Hepatocyte (in vitro differentiated cells): Measurements from ENCODE around the gene ACSM2A. TPM values are rescaled to one million over a fixed set of nuclear protein-coding genes. Genes with fewer than 3 reads are reported as not detected.

ENCODE experiments used
- DNase-seq: peaks from one replicate; pipeline ENCODE4 v3.0.0-alpha.2; 2016; ENCODE audit warnings: low spot score
- H2AFZ ChIP-seq: fragments of 200-600 bp; sonication (generic); 2 replicates; pipeline ENCODE4 v1.6.0; 2016; ENCODE audit warnings: antibody characterized with exemption, mild to moderate bottlenecking
- H3K27ac ChIP-seq: fragments of 200-600 bp; sonication (generic); 2 replicates; pipeline ENCODE4 v1.5.1; 2016; ENCODE audit warnings: mild to moderate bottlenecking
- H3K27me3 ChIP-seq: fragments of 200-600 bp; sonication (generic); 2 replicates; pipeline ENCODE4 v1.6.1; 2016
- H3K36me3 ChIP-seq: fragments of 200-600 bp; sonication (generic); replicated peaks from 2 replicates; pipeline ENCODE4 v1.5.1; 2016; ENCODE audit warnings: low read depth; ENCODE audit not compliant: insufficient read depth
- H3K4me1 ChIP-seq: fragments of 200-600 bp; sonication (generic); 2 replicates; pipeline ENCODE4 v1.5.1; 2016; ENCODE audit warnings: mild to moderate bottlenecking, moderate library complexity; ENCODE audit not compliant: insufficient read depth
- H3K4me2 ChIP-seq: fragments of 200-600 bp; sonication (generic); 2 replicates; pipeline ENCODE4 v1.6.0; 2016
- H3K4me3 ChIP-seq: fragments of 200-600 bp; sonication (generic); 2 replicates; pipeline ENCODE4 v1.5.1; 2016; ENCODE audit warnings: mild to moderate bottlenecking
- H3K79me2 ChIP-seq: fragments of 200-600 bp; sonication (generic); 2 replicates; pipeline ENCODE4 v1.6.0; 2017; ENCODE audit warnings: mild to moderate bottlenecking
- H3K9me2 ChIP-seq: fragments of 200-600 bp; sonication (generic); replicated peaks from 2 replicates; pipeline ENCODE4 v1.6.0; 2017; ENCODE audit warnings: mild to moderate bottlenecking; ENCODE audit not compliant: insufficient read depth
- H3K9me3 ChIP-seq: fragments of 200-600 bp; sonication (generic); 2 replicates; pipeline ENCODE4 v1.5.1; 2016; ENCODE audit warnings: low read depth, mild to moderate bottlenecking
- H4K20me1 ChIP-seq: fragments of 200-600 bp; sonication (generic); 2 replicates; pipeline ENCODE4 v1.6.0; 2016; ENCODE audit warnings: mild to moderate bottlenecking; ENCODE audit not compliant: insufficient read depth, poor library complexity, severe bottlenecking
- EZH2 ChIP-seq: fragments of 200-600 bp; sonication (generic); IDR thresholded peaks from 2 replicates; pipeline ENCODE4 v1.6.1; 2016; ENCODE audit warnings: antibody characterized with exemption, mild to moderate bottlenecking, borderline replicate concordance
- EZH2phosphoT487 ChIP-seq: fragments of 200-600 bp; sonication (generic); IDR thresholded peaks from one replicate; pipeline ENCODE4 v1.6.1; 2018; ENCODE audit warnings: antibody characterized with exemption, mild to moderate bottlenecking, low read depth, moderate library complexity; ENCODE audit not compliant: unreplicated experiment, severe bottlenecking
- WGBS: methylation state at CpG from one replicate; pipeline ENCODE4 v1.1.6; 2016; ENCODE audit warnings: low lambda C conversion rate; ENCODE audit errors: missing lambda C conversion rate; 5-methylcytosine and 5-hydroxymethylcytosine counted together
- polyA plus RNA-seq: library from polyadenylated mRNA; unstranded; fragments of >200 nt; fragmentation: Nextera tagmentation; extraction: Ambion mirVana; gene quantifications from 2 replicates; pipeline ENCODE4 v1.2.1, GENCODE V29; 2016
- total RNA-seq: library from RNA; depleted of rRNA; stranded (reverse); fragments of >200 nt; gene quantifications from 2 replicates; pipeline ENCODE4 v1.2.3, GENCODE V29; 2014
- TF ChIP-seq, protein P1 (sequence below): fragments of 200-600 bp; sonication (generic); IDR thresholded peaks from 2 replicates; pipeline ENCODE4 v1.5.1; 2016; ENCODE audit warnings: antibody characterized with exemption, mild to moderate bottlenecking; ENCODE audit not compliant: poor library complexity

Gene ACSM2A
- total and polyA plus RNA-seq, 2 experiments from 2014 or later, result 27.6 to 33.5 TPM

DNA sequence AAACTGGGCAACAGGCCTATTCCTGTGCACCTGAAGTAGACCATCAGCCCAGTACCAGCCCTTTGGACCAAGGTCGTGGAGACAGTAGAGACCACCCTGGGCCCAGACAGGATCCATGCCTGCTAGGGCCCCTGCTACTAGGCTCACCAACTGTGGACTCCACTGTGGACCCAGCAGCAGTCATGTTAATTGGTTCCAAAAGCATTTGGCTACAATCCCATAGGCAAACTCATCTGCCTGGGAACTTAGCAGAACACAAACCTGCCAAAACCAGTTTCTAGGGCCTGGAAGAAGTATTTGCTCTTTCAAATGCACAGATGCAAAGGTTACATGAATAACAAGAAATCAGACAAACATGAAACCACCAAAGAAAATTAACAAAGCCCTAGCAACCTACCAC, 53.1 kb downstream of the ACSM2A start:
- no peak overlapping the region for H3K4me2 ChIP-seq
- no peaks in the 10 kb centered on the region for H3K79me2 ChIP-seq
- no peaks in the 10 kb centered on the region for H3K9me2 ChIP-seq
- TF ChIP-seq EZH2 (no peak), EZH2phosphoT487 (no peak)
- TF ChIP-seq, protein P1, sequence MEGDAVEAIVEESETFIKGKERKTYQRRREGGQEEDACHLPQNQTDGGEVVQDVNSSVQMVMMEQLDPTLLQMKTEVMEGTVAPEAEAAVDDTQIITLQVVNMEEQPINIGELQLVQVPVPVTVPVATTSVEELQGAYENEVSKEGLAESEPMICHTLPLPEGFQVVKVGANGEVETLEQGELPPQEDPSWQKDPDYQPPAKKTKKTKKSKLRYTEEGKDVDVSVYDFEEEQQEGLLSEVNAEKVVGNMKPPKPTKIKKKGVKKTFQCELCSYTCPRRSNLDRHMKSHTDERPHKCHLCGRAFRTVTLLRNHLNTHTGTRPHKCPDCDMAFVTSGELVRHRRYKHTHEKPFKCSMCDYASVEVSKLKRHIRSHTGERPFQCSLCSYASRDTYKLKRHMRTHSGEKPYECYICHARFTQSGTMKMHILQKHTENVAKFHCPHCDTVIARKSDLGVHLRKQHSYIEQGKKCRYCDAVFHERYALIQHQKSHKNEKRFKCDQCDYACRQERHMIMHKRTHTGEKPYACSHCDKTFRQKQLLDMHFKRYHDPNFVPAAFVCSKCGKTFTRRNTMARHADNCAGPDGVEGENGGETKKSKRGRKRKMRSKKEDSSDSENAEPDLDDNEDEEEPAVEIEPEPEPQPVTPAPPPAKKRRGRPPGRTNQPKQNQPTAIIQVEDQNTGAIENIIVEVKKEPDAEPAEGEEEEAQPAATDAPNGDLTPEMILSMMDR, result no peak
- no peak overlapping the region for H2AFZ ChIP-seq
- H3K9me3 ChIP-seq, result peaks cover 7% of the 10 kb centered on the region
- no peaks in the 10 kb centered on the region for H3K36me3 ChIP-seq
- no peak overlapping the region for H3K4me3 ChIP-seq
- no peak overlapping the region for H3K27ac ChIP-seq
- no peaks in the 10 kb centered on the region for H4K20me1 ChIP-seq
- no peak for DNase-seq
- no peaks in the 10 kb centered on the region for H3K4me1 ChIP-seq
- 69% methylated on average over 1 of the region's 1 CpG for WGBS
- H3K27me3 ChIP-seq, result no peaks in the 10 kb centered on the region

GRCh38 chr16:20507280-20507679, 56.0 kb downstream of the ACSM2A start:
- Histone ChIP-seq H3K4me1 (no peaks in the 10 kb centered on the region), H3K4me2 (no peak overlapping the region), H3K79me2 (no peaks in the 10 kb centered on the region), H2AFZ (no peak overlapping the region), H3K9me3 (peaks cover 7% of the 10 kb centered on the region), H3K9me2 (no peaks in the 10 kb centered on the region), H3K4me3 (no peak overlapping the region), H3K36me3 (no peaks in the 10 kb centered on the region), H3K27ac (no peak overlapping the region), H3K27me3 (no peaks in the 10 kb centered on the region), H4K20me1 (no peaks in the 10 kb centered on the region)
- TF ChIP-seq EZH2 (no peak), EZH2phosphoT487 (no peak)
- TF ChIP-seq, protein P1, result no peak
- WGBS, result 50% methylated on average over 2 of the region's 2 CpGs
- no peak for DNase-seq

- Histone ChIP-seq H3K27ac (no peak overlapping the region), H3K79me2 (no peaks in the 10 kb centered on the region), H3K9me3 (peaks cover 7% of the 10 kb centered on the region), H3K9me2 (no peaks in the 10 kb centered on the region), H3K36me3 (no peaks in the 10 kb centered on the region), H3K4me1 (no peaks in the 10 kb centered on the region), H3K4me2 (no peak overlapping the region), H2AFZ (no peak overlapping the region), H3K27me3 (no peaks in the 10 kb centered on the region), H3K4me3 (no peak overlapping the region), H4K20me1 (no peaks in the 10 kb centered on the region)
- 28% methylated on average over 1 of the region's 1 CpG for WGBS
- DNase-seq, result no peak
- TF ChIP-seq, protein P1, result no peak
- TF ChIP-seq EZH2phosphoT487 (no peak), EZH2 (no peak)
These were observed 59.0 kb downstream of the ACSM2A start for GRCh38 chr16:20510323-20510722.

GRCh38 chr16:20515688-20516090, 64.4 kb downstream of the ACSM2A start:
- TF ChIP-seq EZH2phosphoT487, result no peak
- TF ChIP-seq EZH2, result no peak
- TF ChIP-seq, protein P1, result no peak
- Histone ChIP-seq H3K9me3 (no peaks in the 10 kb centered on the region), H3K79me2 (no peaks in the 10 kb centered on the region), H3K36me3 (no peaks in the 10 kb centered on the region), H2AFZ (no peak overlapping the region), H3K27ac (peak overlapping the region; percentile 22), H3K4me1 (no peaks in the 10 kb centered on the region), H3K27me3 (no peaks in the 10 kb centered on the region), H4K20me1 (no peaks in the 10 kb centered on the region), H3K4me3 (no peak overlapping the region), H3K4me2 (no peak overlapping the region), H3K9me2 (no peaks in the 10 kb centered on the region)
- peak; percentile 16 for DNase-seq
